CD4-positive, alpha-beta memory T cell (primary cell): Measurements from ENCODE around the gene PSMA5. TPM values are rescaled to one million over a fixed set of nuclear protein-coding genes. Genes with fewer than 3 reads are reported as not detected.
A peak's percentile ranks its signal among the peaks of the same experiment; 100 is the strongest.
"Not testable (repeated sequence)": the region's sequence is repeated elsewhere in the genome, so short reads cannot be mapped to it uniquely, and the experiment has no call there.

Experiments used
- CTCF ChIA-PET: fragments of 350-600 bp; sonication (Branson Sonifier 250); formaldehyde crosslinking; loops from one replicate; lab custom pipeline; 2021; ENCODE audit warnings: inconsistent platforms; ENCODE audit not compliant: partially characterized antibody; lab: Charles Lee
- POLR2A ChIA-PET: fragments of 350-600 bp; sonication (Branson Sonifier 250); formaldehyde crosslinking; loops from one replicate; lab custom pipeline; 2021; ENCODE audit not compliant: partially characterized antibody; lab: Charles Lee
- DNase-seq, 5 donors: peaks; one replicate each; pipeline versions ENCODE4 v3.0.0 to v3.0.0-alpha.2; 2020 to 2022; ENCODE audit warnings: mixed read lengths in 1 of 5
- H3K27ac ChIP-seq: one replicate; pipeline ENCODE4 v1.7.0; 2013; ENCODE audit warnings: low read depth, low read length
- H3K27me3 ChIP-seq: 2 replicates; pipeline ENCODE4 v1.7.0; 2013; ENCODE audit warnings: mild to moderate bottlenecking, low read length, moderate library complexity; ENCODE audit not compliant: insufficient read depth
- H3K36me3 ChIP-seq: 2 replicates; pipeline ENCODE4 v1.7.0; 2013; ENCODE audit warnings: mild to moderate bottlenecking, low read length, moderate library complexity; ENCODE audit not compliant: insufficient read depth
- H3K4me1 ChIP-seq: 2 replicates; pipeline ENCODE4 v1.7.0; 2013; ENCODE audit warnings: mild to moderate bottlenecking, low read length, moderate library complexity; ENCODE audit not compliant: insufficient read depth
- H3K4me3 ChIP-seq, 2 donors: one replicate each; pipeline ENCODE4 v1.7.0; 2013; ENCODE audit warnings: low read length in 2 of 2, mild to moderate bottlenecking in 1 of 2
- H3K9me3 ChIP-seq, 2 donors: one replicate each; pipeline ENCODE4 v1.7.0; 2013; ENCODE audit warnings: low read length in 2 of 2, control low read depth in 1 of 2; ENCODE audit not compliant: control insufficient read depth in 1 of 2
- H3K27ac Mint-ChIP-seq, 7 donors: one replicate each; pipeline ENCODE4 v1.8.0; 2020 to 2021; ENCODE audit warnings: mixed read lengths in 7 of 7, mild to moderate bottlenecking in 6 of 7, inconsistent platforms in 3 of 7, moderate library complexity in 3 of 7
- H3K27me3 Mint-ChIP-seq, 2 donors: one replicate each; pipeline ENCODE4 v1.8.0; 2020 to 2021; ENCODE audit warnings: mixed read lengths in 2 of 2
- H3K36me3 Mint-ChIP-seq, 2 donors: one replicate each; pipeline ENCODE4 v1.8.0; 2020 to 2021; ENCODE audit warnings: mixed read lengths in 2 of 2, inconsistent platforms in 1 of 2, mild to moderate bottlenecking in 1 of 2
- H3K4me1 Mint-ChIP-seq, 4 donors: one replicate each; pipeline ENCODE4 v1.8.0; 2020 to 2021; ENCODE audit warnings: mixed read lengths in 4 of 4, mild to moderate bottlenecking in 1 of 4
- H3K4me3 Mint-ChIP-seq, 8 donors: one replicate each; pipeline ENCODE4 v1.8.0; 2020 to 2021; ENCODE audit warnings: mixed read lengths in 8 of 8, mild to moderate bottlenecking in 7 of 8, moderate library complexity in 6 of 8, inconsistent platforms in 3 of 8
- H3K9me3 Mint-ChIP-seq, 8 donors: one replicate each; pipeline ENCODE4 v1.8.0; 2020 to 2021; ENCODE audit warnings: mixed read lengths in 8 of 8, mild to moderate bottlenecking in 5 of 8, inconsistent platforms in 3 of 8, moderate library complexity in 1 of 8
- intact Hi-C: fragments of 100-400 bp; cut with micrococcal nuclease; formaldehyde crosslinking; loops from one replicate; pipeline ENCODE4 v1.15.1; 2023
- polyA plus RNA-seq, 2 donors: library from polyadenylated mRNA; unstranded; fragments of 300-500 nt; fragmentation: Illumina TruSeq; gene quantifications; one replicate each; pipeline ENCODE4 v1.2.3, GENCODE V29; 2021
- total RNA-seq, 2 experiments: library from RNA; stranded (reverse); gene quantifications; one replicate each; pipeline ENCODE4 v1.2.3, GENCODE V29; 2021

The PSMA5 gene
- total and polyA plus RNA-seq, 4 experiments from 2014 or later = 87.7 to 122 (median 93.5) TPM

DNA sequence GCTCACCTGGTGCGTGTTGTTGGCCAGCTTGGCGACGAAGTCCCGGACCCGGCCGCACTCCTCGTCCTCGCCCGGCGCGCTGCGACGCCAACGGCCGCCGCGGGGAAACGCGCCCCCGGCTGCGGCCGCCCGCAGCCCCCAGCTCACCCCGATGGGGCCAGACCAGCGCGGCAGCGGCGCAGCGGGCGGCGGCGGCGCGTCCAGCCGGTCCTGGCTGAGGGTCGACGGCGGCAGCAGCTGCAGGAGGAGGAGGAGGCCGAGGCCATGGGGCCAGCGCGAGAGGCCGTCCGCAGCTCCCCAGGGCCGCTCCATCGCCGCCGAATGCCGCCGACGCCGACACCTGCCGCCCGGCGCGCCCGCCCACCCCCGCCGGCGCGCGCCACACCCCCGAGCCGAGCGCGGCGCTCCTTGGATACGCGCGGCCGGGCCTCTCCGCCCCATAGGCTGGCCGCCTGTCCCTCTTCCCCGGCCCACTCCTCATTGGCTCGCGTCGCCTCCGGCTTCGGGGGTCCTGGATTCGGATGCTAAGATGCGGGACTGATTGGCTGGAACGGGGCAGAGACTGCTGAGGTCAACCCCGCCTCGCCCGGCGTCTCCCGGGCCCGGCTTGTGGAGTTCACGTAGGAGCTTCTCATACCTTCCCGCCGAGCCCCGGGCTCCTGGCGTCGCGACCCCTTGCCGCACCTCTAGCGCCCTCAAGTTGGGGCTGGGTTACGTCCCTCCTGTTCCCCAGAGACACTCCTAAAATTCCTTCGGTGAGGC, 28.5 kb downstream of the PSMA5 start, which contains the start of gene SORT1:
SORT1 (minus strand) TSS at position 338 of the 762 bp plus-strand sequence; CDS start at position 312, 26 bp downstream.
- H3K36me3 Mint-ChIP-seq = peaks cover 9 to 18% of the 10 kb centered on the region in 2 donors
- H3K27me3 Mint-ChIP-seq = peaks cover 30 to 31% of the 10 kb centered on the region in 2 donors
- H3K9me3 Mint-ChIP-seq = no peaks in the 10 kb centered on the region
- intact Hi-C loops = no loop called here
- H3K27ac Mint-ChIP-seq = peak within 1 kb of the TSS in 2 of 7 donors; percentile 29 to 53
- Histone ChIP-seq H3K4me3 (no peak within 1 kb of the TSS), H3K36me3 (peaks cover 19% of the 10 kb centered on the region), H3K27ac (no peak within 1 kb of the TSS), H3K4me1 (peaks cover 14% of the 10 kb centered on the region), H3K9me3 (no peaks in the 10 kb centered on the region), H3K27me3 (peaks cover 36% of the 10 kb centered on the region)
- POLR2A ChIA-PET = interaction anchor here (0.6 to 3.2 kb wide), 6 partner anchors 29 to 485 kb away, joined by 3 to 15 read pairs (median 6); partner anchors contain the start of genes PSMA5 and PSRC1
- DNase-seq = peak; percentile 35 to 50 (median 40)
- peak within 1 kb of the TSS; percentile 70 to 86 (median 84) for H3K4me3 Mint-ChIP-seq
- CTCF ChIA-PET = interaction anchor here (0.6 to 9.0 kb wide), 8 partner anchors 11 to 135 kb away, joined by 3 to 193 read pairs (median 8); partner anchors contain the start of gene PSRC1
- peaks cover 5 to 15% (median 9%) of the 10 kb centered on the region in 4 donors for H3K4me1 Mint-ChIP-seq

DNA sequence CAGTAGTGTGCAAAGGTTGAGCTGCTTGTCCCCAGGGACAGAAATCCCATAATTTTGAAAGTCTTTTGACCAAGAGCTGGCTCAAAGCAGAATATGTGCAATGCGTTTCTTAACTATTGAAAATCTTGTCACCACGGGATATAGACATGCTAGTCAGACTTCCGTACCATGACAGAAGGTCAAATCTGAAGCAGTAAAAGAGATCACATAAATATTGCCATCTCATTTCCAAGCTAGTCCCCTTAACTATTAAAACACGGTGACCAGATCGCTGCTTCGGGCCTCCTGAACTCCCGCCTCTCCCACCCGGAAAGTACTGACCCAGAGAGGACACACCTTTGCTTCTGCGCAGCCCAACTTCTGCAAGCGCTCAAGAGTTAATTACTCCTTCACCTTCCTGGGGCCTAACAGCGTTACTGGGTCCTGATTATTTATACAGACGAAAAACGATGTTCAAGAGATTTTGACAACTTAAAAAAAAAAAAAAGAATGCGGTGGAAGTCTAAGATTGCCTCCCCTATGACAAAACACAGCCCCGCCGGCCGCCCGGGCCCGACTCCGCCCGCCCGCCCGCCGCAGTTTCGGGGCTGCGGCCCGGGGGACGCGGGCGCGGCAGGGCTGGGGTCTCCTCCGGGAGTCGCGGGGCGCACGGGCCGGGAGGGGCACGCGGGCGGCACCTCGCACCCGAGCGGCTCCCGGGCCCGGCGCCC, 29.2 kb downstream of the PSMA5 start:
- Mint-ChIP-seq H3K9me3 (no peaks in the 10 kb centered on the region), H3K36me3 (peaks cover 8 to 15% of the 10 kb centered on the region in 2 donors), H3K4me3 (peak overlapping the region; percentile 70 to 86 (median 84)), H3K4me1 (peaks cover 5 to 15% (median 9%) of the 10 kb centered on the region in 4 donors), H3K27ac (peak overlapping the region in 1 of 7 donors; percentile 53), H3K27me3 (peaks cover 31 to 38% of the 10 kb centered on the region in 2 donors)
- Histone ChIP-seq H3K4me1 (peaks cover 14% of the 10 kb centered on the region), H3K27me3 (peaks cover 39% of the 10 kb centered on the region), H3K36me3 (peaks cover 14% of the 10 kb centered on the region), H3K27ac (no peak overlapping the region), H3K4me3 (no peak overlapping the region), H3K9me3 (no peaks in the 10 kb centered on the region)
- DNase-seq = peak in 2 of 5 donors; percentile 10 to 25
- POLR2A ChIA-PET = interaction anchor here (0.6 to 3.2 kb wide), 3 partner anchors 29 to 203 kb away, joined by 3 to 15 read pairs (median 13); partner anchors contain the start of gene PSMA5
- intact Hi-C loops = no loop called here
- CTCF ChIA-PET = interaction anchor here (2.0 to 9.0 kb wide), 3 partner anchors 117 to 136 kb away, joined by 5 to 193 read pairs (median 41); partner anchors contain the start of gene PSRC1

DNA sequence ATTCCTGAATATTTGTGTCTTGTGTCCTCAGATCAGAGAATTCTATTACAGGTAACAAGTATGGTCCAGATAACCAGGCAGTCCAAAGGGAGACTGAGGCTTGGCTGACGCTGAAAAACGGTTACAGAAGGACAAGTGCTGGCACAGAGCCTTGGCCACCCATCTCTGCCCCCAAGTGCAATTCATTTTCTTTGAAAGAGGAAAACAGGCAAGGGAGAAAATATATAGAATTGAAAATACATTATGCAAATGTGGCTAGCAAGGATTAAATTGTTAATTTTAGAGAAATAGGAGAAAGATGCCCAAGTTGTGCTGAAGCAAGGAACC, 29.8 kb downstream of the PSMA5 start:
- peaks cover 5 to 15% (median 9%) of the 10 kb centered on the region in 4 donors for H3K4me1 Mint-ChIP-seq
- H3K36me3 Mint-ChIP-seq = peaks cover 6 to 12% of the 10 kb centered on the region in 2 donors
- H3K27me3 Mint-ChIP-seq = peaks cover 31 to 42% of the 10 kb centered on the region in 2 donors
- POLR2A ChIA-PET = interaction anchor here (1.0 kb wide), 1 partner anchor 135 kb away, joined by 4 read pairs; no protein-coding TSS in a partner anchor
- CTCF ChIA-PET = interaction anchor here (1.4 to 9.0 kb wide), 3 partner anchors 12 to 136 kb away, joined by 3 to 193 read pairs (median 5); partner anchors contain the start of gene PSRC1
- H3K36me3 ChIP-seq = peaks cover 10% of the 10 kb centered on the region
- no peak overlapping the region for H3K27ac ChIP-seq
- peaks cover 39% of the 10 kb centered on the region for H3K27me3 ChIP-seq
- no peak overlapping the region for H3K27ac Mint-ChIP-seq
- no peak for DNase-seq
- no peaks in the 10 kb centered on the region for H3K9me3 Mint-ChIP-seq
- H3K9me3 ChIP-seq = no peaks in the 10 kb centered on the region
- H3K4me1 ChIP-seq = peaks cover 14% of the 10 kb centered on the region
- no peak overlapping the region for H3K4me3 ChIP-seq
- intact Hi-C loops = no loop called here
- H3K4me3 Mint-ChIP-seq = peak overlapping the region; percentile 15 to 86 (median 84)

DNA sequence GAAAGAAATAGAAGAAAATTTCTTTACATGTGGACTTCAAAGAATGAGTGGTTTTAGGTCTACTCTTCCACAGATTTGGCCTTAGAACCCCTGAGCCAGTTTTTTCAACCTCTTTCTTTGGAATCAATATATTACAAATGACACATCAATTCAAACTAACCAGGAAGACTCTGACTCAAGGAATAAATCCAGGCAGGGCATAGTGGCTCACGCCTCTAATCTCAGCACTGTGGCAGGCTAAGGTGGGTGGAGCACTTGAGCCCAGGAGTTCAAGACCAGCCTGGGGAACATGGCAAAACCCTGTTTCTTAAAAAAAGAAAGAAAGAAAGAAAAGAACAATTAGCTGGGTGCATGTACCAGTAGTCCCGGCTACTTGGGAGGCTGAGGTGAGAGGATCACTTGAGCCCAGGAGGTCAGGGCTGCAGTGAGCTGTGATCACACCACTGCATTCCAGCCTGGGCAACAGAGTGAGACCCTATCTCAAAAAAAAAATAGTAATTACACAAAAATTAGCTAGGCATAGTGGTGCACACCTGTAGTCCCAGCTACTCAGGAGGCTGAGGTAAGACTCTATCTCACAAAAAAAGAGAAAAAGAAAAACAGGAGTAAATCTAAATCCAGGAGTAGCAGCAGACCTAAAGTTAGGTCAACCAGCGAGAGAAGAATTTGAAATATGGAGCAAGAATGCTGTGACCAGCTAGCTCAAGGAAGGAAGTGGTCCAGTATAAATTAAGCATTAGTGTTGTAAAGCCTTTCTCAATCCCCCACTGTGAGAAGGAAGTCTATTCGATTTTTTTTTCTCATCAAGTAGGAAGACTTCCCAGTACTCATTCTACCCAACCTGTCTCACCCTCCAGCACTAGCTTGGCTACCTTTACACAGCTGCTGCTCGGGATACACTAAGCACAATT, 30.4 kb downstream of the PSMA5 start:
- POLR2A ChIA-PET = interaction anchor here (1.0 kb wide), 1 partner anchor 136 kb away, joined by 4 read pairs; no protein-coding TSS in a partner anchor
- intact Hi-C loops = no loop called here
- H3K4me1 Mint-ChIP-seq = peaks cover 5 to 15% (median 9%) of the 10 kb centered on the region in 4 donors
- Histone ChIP-seq H3K9me3 (no peaks in the 10 kb centered on the region), H3K4me1 (peaks cover 14% of the 10 kb centered on the region), H3K27me3 (peaks cover 39% of the 10 kb centered on the region), H3K36me3 (peaks cover 6% of the 10 kb centered on the region), H3K4me3 (no peak overlapping the region), H3K27ac (no peak overlapping the region)
- no peak overlapping the region for H3K27ac Mint-ChIP-seq
- peak overlapping the region in 5 of 8 donors; percentile 8 to 86 (median 81) for H3K4me3 Mint-ChIP-seq
- H3K27me3 Mint-ChIP-seq = peaks cover 31 to 42% of the 10 kb centered on the region in 2 donors
- no peaks in the 10 kb centered on the region for H3K9me3 Mint-ChIP-seq
- H3K36me3 Mint-ChIP-seq = peaks cover under 1 to 6% of the 10 kb centered on the region in 2 donors
- CTCF ChIA-PET = interaction anchor here (1.1 to 9.0 kb wide), 4 partner anchors 12 to 137 kb away, joined by 3 to 193 read pairs (median 4); partner anchors contain the start of gene PSRC1
- DNase-seq = no peak

DNA sequence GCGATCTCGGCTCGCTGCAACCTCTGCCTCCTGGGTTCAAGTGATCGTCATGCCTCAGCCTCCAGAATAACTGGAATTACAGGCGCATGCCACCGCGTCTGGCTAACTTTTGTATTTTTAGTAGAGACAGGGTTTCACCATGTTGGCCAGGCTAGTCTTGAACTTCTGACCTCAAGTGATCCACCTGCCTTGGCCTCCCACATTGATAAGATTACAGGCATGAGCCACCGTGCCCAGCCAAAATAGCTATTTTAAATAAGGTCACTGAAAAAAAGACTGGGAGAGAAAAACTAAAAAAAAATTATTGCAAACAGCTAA, 31.0 kb downstream of the PSMA5 start:
- Mint-ChIP-seq H3K4me1 (peaks cover 5 to 15% (median 9%) of the 10 kb centered on the region in 4 donors), H3K27me3 (peaks cover 33 to 46% of the 10 kb centered on the region in 2 donors), H3K4me3 (peak overlapping the region in 1 of 8 donors; percentile 31)
- H3K9me3 ChIP-seq, intact Hi-C loops, DNase-seq, H3K27ac Mint-ChIP-seq, H3K36me3 ChIP-seq, H3K27ac ChIP-seq, H3K9me3 Mint-ChIP-seq, POLR2A ChIA-PET, H3K4me3 ChIP-seq, H3K36me3 Mint-ChIP-seq: not testable (repeated sequence)
- Histone ChIP-seq H3K4me1 (peaks cover 14% of the 10 kb centered on the region), H3K27me3 (peaks cover 39% of the 10 kb centered on the region)
- CTCF ChIA-PET = interaction anchor here (1.1 to 9.0 kb wide), 3 partner anchors 11 to 131 kb away, joined by 3 to 193 read pairs (median 3); partner anchors contain the start of gene PSRC1

DNA sequence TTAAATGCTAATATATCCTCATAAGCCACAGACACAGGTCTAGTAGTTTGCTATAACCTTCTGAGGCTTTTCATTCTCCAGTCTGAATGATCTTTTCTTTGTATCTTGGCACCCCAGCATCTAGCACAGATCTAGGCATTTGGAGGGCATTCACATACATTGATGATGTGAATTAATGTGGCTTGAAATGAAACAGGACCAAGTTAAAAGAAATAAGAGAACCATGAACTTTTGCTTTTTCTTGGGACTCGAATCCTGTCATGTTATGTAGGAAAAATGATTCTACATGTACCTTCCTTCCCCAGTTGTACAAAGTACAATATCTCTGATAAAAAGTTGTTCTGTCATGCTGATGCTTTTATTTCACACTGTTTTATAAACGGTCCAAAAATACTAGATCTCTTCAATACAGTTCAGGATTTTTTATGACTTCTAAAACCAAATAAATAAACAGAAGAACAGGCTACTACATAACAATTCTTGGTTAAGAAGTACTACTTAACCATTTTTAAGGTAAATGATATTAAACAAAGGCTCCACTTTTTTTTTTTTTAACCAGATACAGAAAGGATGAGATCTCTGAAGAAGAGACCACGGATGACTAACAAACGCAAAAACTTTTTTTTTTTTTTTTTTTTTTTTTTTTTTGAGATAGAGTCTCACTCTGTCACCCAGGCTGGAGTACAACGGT, 31.5 kb downstream of the PSMA5 start:
- Histone ChIP-seq H3K27ac (no peak overlapping the region), H3K36me3 (peaks cover under 1% of the 10 kb centered on the region), H3K27me3 (peaks cover 39% of the 10 kb centered on the region), H3K4me3 (no peak overlapping the region), H3K4me1 (peaks cover 14% of the 10 kb centered on the region), H3K9me3 (no peaks in the 10 kb centered on the region)
- Mint-ChIP-seq H3K4me3 (no peak overlapping the region), H3K36me3 (peaks cover 0 to 1% of the 10 kb centered on the region in 2 donors), H3K4me1 (peaks cover 5 to 15% (median 9%) of the 10 kb centered on the region in 4 donors), H3K9me3 (no peaks in the 10 kb centered on the region), H3K27ac (no peak overlapping the region), H3K27me3 (peaks cover 37 to 51% of the 10 kb centered on the region in 2 donors)
- intact Hi-C loops = no loop called here
- ChIA-PET CTCF (interaction anchor here (1.1 to 9.0 kb wide), 3 partner anchors 11 to 131 kb away, joined by 3 to 193 read pairs (median 3); partner anchors contain the start of gene PSRC1), POLR2A (no interaction called here)
- no peak for DNase-seq
